Measurements from ENCODE around the gene MLXIP. TPM values are rescaled to one million over a fixed set of nuclear protein-coding genes. Genes with fewer than 3 reads are reported as not detected.

Gene MLXIP
- total and polyA plus RNA-seq, 2 of the 13 experiments (the other 11 are each of a cell fraction or from before 2014, with no cell fraction given): 5.3 to 6.7 TPM

DNA sequence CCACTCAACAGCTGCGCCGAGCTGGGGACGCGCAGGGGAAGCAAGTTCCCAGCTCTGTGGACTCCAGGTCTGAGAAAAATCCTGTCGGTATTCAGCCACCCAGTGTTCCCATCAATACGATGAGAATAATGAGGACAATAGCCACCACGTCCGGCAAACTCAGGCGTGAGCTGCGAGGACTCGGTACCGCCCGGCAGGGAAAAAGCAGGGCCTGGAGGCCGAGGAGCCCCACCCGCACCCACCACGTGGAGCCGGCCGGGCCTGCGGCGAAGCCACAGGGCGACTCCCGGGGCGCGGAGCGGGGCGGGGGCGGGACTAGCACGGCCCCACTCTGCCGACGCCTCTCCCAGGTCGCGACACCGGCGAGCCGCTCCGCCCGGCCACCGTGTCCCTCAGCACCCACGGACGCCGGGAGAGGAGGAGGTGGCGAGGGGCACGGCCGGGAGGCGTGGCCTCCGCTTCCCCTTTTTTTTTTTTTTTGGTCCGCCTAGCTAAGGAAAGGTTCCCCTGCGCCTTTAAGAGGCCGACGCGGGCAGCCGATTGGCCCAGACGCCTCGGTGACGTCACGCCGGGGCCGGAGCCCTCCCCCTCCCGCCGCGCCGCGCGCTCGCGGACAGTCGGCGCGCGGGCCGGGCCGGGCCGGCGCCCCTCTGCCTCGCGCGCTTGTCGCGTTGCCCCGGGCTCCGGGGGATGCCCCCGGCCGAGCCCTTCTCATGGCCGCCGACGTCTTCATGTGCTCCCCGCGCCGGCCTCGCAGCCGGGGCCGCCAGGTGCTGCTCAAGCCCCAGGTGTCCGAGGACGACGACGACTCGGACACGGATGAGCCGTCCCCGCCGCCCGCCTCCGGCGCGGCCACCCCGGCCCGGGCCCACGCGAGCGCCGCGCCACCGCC lies at the start of gene MLXIP (continued):
- TF ChIP-seq, protein P1, sequence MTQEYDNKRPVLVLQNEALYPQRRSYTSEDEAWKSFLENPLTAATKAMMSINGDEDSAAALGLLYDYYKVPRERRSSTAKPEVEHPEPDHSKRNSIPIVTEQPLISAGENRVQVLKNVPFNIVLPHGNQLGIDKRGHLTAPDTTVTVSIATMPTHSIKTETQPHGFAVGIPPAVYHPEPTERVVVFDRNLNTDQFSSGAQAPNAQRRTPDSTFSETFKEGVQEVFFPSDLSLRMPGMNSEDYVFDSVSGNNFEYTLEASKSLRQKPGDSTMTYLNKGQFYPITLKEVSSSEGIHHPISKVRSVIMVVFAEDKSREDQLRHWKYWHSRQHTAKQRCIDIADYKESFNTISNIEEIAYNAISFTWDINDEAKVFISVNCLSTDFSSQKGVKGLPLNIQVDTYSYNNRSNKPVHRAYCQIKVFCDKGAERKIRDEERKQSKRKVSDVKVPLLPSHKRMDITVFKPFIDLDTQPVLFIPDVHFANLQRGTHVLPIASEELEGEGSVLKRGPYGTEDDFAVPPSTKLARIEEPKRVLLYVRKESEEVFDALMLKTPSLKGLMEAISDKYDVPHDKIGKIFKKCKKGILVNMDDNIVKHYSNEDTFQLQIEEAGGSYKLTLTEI (CRISPR knock-in tag; conservative IDR thresholded peaks at IDR 0.05): no peak
- TF ChIP-seq, protein P2, sequence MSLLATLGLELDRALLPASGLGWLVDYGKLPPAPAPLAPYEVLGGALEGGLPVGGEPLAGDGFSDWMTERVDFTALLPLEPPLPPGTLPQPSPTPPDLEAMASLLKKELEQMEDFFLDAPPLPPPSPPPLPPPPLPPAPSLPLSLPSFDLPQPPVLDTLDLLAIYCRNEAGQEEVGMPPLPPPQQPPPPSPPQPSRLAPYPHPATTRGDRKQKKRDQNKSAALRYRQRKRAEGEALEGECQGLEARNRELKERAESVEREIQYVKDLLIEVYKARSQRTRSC (CRISPR knock-in tag; IDR thresholded peaks at IDR 0.05; ENCODE audit: low read depth): no peak
- TF ChIP-seq, protein P3, sequence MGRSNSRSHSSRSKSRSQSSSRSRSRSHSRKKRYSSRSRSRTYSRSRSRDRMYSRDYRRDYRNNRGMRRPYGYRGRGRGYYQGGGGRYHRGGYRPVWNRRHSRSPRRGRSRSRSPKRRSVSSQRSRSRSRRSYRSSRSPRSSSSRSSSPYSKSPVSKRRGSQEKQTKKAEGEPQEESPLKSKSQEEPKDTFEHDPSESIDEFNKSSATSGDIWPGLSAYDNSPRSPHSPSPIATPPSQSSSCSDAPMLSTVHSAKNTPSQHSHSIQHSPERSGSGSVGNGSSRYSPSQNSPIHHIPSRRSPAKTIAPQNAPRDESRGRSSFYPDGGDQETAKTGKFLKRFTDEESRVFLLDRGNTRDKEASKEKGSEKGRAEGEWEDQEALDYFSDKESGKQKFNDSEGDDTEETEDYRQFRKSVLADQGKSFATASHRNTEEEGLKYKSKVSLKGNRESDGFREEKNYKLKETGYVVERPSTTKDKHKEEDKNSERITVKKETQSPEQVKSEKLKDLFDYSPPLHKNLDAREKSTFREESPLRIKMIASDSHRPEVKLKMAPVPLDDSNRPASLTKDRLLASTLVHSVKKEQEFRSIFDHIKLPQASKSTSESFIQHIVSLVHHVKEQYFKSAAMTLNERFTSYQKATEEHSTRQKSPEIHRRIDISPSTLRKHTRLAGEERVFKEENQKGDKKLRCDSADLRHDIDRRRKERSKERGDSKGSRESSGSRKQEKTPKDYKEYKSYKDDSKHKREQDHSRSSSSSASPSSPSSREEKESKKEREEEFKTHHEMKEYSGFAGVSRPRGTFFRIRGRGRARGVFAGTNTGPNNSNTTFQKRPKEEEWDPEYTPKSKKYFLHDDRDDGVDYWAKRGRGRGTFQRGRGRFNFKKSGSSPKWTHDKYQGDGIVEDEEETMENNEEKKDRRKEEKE (IDR thresholded peaks at IDR 0.05): no peak
- TF ChIP-seq ZSCAN25 (CRISPR knock-in tag; IDR thresholded peaks at IDR 0.05): peak; percentile 55; the same call in 1 of the 2 replicates
- TF ChIP-seq ZNF224 (CRISPR knock-in tag; IDR thresholded peaks at IDR 0.05): peak; percentile 74; the same call in 1 of the 2 replicates
- TF ChIP-seq MAZ (IDR thresholded peaks at IDR 0.05; ENCODE audit: borderline replicate concordance, low read depth, low read length): no peak
- peak; percentile 72 for TF ChIP-seq MAZ (CRISPR knock-in tag; IDR thresholded peaks at IDR 0.05; ENCODE audit: low read depth)
- TF ChIP-seq SNAPC2 (CRISPR knock-in tag; IDR thresholded peaks at IDR 0.05): 0 out of 2 replicates have a peak, but pooled peaks have one; percentile 47
- TF ChIP-seq DNMT1 (CRISPR knock-in tag; IDR thresholded peaks at IDR 0.05): no peak
- TF ChIP-seq, protein P4, sequence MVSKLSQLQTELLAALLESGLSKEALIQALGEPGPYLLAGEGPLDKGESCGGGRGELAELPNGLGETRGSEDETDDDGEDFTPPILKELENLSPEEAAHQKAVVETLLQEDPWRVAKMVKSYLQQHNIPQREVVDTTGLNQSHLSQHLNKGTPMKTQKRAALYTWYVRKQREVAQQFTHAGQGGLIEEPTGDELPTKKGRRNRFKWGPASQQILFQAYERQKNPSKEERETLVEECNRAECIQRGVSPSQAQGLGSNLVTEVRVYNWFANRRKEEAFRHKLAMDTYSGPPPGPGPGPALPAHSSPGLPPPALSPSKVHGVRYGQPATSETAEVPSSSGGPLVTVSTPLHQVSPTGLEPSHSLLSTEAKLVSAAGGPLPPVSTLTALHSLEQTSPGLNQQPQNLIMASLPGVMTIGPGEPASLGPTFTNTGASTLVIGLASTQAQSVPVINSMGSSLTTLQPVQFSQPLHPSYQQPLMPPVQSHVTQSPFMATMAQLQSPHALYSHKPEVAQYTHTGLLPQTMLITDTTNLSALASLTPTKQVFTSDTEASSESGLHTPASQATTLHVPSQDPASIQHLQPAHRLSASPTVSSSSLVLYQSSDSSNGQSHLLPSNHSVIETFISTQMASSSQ (IDR thresholded peaks at IDR 0.05; ENCODE audit: low read depth): no peak
- TF ChIP-seq, protein P4 (CRISPR knock-in tag; IDR thresholded peaks at IDR 0.05; ENCODE audit: borderline replicate concordance): no peak
- TF ChIP-seq, protein P5, sequence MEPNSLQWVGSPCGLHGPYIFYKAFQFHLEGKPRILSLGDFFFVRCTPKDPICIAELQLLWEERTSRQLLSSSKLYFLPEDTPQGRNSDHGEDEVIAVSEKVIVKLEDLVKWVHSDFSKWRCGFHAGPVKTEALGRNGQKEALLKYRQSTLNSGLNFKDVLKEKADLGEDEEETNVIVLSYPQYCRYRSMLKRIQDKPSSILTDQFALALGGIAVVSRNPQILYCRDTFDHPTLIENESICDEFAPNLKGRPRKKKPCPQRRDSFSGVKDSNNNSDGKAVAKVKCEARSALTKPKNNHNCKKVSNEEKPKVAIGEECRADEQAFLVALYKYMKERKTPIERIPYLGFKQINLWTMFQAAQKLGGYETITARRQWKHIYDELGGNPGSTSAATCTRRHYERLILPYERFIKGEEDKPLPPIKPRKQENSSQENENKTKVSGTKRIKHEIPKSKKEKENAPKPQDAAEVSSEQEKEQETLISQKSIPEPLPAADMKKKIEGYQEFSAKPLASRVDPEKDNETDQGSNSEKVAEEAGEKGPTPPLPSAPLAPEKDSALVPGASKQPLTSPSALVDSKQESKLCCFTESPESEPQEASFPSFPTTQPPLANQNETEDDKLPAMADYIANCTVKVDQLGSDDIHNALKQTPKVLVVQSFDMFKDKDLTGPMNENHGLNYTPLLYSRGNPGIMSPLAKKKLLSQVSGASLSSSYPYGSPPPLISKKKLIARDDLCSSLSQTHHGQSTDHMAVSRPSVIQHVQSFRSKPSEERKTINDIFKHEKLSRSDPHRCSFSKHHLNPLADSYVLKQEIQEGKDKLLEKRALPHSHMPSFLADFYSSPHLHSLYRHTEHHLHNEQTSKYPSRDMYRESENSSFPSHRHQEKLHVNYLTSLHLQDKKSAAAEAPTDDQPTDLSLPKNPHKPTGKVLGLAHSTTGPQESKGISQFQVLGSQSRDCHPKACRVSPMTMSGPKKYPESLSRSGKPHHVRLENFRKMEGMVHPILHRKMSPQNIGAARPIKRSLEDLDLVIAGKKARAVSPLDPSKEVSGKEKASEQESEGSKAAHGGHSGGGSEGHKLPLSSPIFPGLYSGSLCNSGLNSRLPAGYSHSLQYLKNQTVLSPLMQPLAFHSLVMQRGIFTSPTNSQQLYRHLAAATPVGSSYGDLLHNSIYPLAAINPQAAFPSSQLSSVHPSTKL (CRISPR knock-in tag; IDR thresholded peaks at IDR 0.05): peak; percentile 39; the same call in 1 of the 2 replicates
- TF ChIP-seq PAX8 (CRISPR knock-in tag; IDR thresholded peaks at IDR 0.05; ENCODE audit: borderline replicate concordance): no peak; the same call in 1 of the 2 replicates
- peak; percentile 68; the same call in 1 of the 2 replicates for TF ChIP-seq ZIK1 (CRISPR knock-in tag; IDR thresholded peaks at IDR 0.05; ENCODE audit: borderline replicate concordance, low read depth)
